Measurements from ENCODE around the gene C1orf105. TPM values are rescaled to one million over a fixed set of nuclear protein-coding genes. Genes with fewer than 3 reads are reported as not detected.

The C1orf105 gene
- total and polyA plus RNA-seq, 10 donors: not detected

DNA sequence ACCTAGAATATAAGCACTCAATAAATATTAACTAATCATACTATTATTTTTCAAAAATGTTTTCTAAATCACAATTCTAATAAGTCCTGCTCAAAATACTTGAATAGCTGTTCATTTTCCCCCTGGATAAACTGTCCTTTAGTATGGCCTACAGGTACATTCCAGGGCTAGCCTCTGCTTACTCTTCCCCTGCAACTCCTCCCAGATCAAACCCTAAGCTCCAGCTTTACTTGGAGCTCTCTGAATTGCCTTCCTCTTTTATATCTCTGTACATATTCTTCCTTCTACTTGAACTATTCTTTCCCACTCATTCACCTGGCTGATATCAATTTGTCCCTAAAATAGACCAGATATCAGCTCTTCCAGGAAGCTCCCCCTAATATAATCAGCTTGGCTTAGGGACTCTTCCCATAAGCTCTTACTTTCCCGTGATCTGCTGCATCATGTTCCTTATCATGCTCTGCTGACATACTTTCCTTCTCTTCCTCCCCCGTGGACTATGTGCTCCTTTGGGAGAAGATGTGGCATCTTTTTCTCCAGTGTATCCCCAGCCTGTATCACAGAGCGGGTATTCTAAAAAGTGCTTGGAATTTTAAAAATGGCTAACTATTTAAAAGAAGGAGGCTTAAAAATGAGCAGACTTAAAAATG is 66.4 kb downstream of the C1orf105 start:
- Histone ChIP-seq H3K9me3 (no peaks in the 10 kb centered on the region), H3K4me3 (no peak overlapping the region), H3K27ac (no peak overlapping the region), H3K4me1 (no peaks in the 10 kb centered on the region), H3K27me3 (replicated peaks in 1 of 7) (no peaks in the 10 kb centered on the region), H3K36me3 (no peaks in the 10 kb centered on the region)
- TF ChIP-seq, protein P1, sequence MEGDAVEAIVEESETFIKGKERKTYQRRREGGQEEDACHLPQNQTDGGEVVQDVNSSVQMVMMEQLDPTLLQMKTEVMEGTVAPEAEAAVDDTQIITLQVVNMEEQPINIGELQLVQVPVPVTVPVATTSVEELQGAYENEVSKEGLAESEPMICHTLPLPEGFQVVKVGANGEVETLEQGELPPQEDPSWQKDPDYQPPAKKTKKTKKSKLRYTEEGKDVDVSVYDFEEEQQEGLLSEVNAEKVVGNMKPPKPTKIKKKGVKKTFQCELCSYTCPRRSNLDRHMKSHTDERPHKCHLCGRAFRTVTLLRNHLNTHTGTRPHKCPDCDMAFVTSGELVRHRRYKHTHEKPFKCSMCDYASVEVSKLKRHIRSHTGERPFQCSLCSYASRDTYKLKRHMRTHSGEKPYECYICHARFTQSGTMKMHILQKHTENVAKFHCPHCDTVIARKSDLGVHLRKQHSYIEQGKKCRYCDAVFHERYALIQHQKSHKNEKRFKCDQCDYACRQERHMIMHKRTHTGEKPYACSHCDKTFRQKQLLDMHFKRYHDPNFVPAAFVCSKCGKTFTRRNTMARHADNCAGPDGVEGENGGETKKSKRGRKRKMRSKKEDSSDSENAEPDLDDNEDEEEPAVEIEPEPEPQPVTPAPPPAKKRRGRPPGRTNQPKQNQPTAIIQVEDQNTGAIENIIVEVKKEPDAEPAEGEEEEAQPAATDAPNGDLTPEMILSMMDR (IDR thresholded peaks at IDR 0.05 in 8 of 11, conservative IDR thresholded peaks at IDR 0.05 in 3 of 11): no peak
- TF ChIP-seq POLR2A (IDR thresholded peaks at IDR 0.05): no peak
- no peak for TF ChIP-seq POLR2AphosphoS5 (IDR thresholded peaks at IDR 0.05)
- no peak for DNase-seq
- 52 to 66% (median 58%) methylated on average over 3 of the region's 3 CpGs for WGBS, 5 donors
- intact Hi-C loops (cut with DNase I; ENCODE audit: low total_unique reads): no loop called here

DNA sequence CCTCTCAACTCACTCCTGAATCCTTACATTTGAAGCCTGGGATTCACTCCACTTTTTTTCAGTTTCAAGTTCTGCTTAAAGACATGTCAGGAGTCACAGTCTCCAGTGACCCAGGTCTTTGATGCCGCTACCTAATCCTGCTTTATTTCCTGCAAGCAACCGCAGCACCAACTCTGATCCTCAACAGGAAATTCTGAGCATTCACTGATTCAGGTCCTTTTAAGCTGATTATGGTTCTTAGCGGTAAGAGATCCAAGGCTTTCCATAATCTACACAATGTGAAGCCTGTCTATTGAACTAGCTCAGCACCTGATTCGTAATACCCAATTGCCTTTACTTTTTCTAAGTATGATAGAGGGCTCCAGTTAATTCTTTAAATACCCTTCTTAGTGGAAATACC is 67.1 kb downstream of the C1orf105 start:
- Histone ChIP-seq H3K4me3 (no peak overlapping the region), H3K4me1 (no peaks in the 10 kb centered on the region), H3K36me3 (no peaks in the 10 kb centered on the region), H3K27me3 (replicated peaks in 1 of 7) (no peaks in the 10 kb centered on the region), H3K9me3 (no peaks in the 10 kb centered on the region), H3K27ac (no peak overlapping the region)
- no peak for DNase-seq
- intact Hi-C loops (cut with DNase I; ENCODE audit: low total_unique reads): no loop called here
- 44 to 48% (median 45%) methylated on average over 4 of the region's 4 CpGs for WGBS, 5 donors
- TF ChIP-seq POLR2A (IDR thresholded peaks at IDR 0.05) (no peak), POLR2AphosphoS5 (IDR thresholded peaks at IDR 0.05) (no peak)
- TF ChIP-seq, protein P1 (IDR thresholded peaks at IDR 0.05 in 8 of 11, conservative IDR thresholded peaks at IDR 0.05 in 3 of 11): no peak

DNA sequence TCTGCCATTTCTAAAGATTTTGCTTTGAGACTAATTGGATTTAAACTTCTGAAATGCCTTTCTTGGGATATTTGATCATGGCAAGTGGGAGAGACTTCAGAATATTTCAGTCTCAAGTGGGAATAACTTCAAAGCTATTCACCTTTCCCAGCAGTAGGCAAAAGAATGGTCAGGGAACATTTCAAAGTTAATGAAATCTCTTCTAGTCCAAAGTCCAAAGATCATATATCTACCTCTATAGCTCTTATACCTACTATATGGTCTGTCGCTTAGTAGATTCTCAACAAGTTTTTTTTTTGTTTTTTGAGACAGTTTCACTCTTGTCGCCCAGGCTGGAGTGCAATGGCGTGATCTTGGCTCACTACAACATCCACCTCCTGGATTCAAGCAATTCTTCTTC is 67.9 kb downstream of the C1orf105 start:
- TF ChIP-seq, protein P1 (IDR thresholded peaks at IDR 0.05 in 8 of 11, conservative IDR thresholded peaks at IDR 0.05 in 3 of 11): no peak
- TF ChIP-seq POLR2AphosphoS5 (IDR thresholded peaks at IDR 0.05): no peak
- no peak for TF ChIP-seq POLR2A (IDR thresholded peaks at IDR 0.05)
- no peak overlapping the region for H3K4me3 ChIP-seq
- no peaks in the 10 kb centered on the region for H3K9me3 ChIP-seq
- intact Hi-C loops (cut with DNase I; ENCODE audit: low total_unique reads): no loop called here
- no peaks in the 10 kb centered on the region for H3K27me3 ChIP-seq (replicated peaks in 1 of 7)
- DNase-seq: no peak
- WGBS, 5 donors: 93 to 98% (median 95%) methylated on average over 3 of the region's 3 CpGs
- no peak overlapping the region for H3K27ac ChIP-seq
- no peaks in the 10 kb centered on the region for H3K4me1 ChIP-seq
- no peaks in the 10 kb centered on the region for H3K36me3 ChIP-seq

DNA sequence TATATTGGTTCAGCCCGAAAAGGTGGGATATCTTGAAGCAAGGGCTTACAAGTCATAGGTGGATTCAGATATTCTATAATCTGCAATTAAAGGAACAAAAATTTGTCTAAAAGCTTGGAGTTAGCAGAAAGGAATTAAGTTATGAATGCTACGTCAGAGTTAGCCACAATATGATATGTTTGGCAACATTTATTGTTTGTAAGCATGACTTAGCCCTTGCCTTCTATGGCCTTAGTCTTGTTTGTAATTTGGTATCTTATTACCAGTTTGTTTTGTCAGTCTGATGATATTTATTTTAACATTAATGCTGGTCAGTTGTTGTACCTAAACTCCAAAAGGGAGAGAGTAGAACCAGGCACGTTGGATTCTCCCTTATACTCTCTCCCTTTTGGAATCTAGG is 69.4 kb downstream of the C1orf105 start:
- H3K4me1 ChIP-seq: no peaks in the 10 kb centered on the region
- no peaks in the 10 kb centered on the region for H3K27me3 ChIP-seq (replicated peaks in 1 of 7)
- DNase-seq: no peak
- no peak overlapping the region for H3K4me3 ChIP-seq
- H3K36me3 ChIP-seq: no peaks in the 10 kb centered on the region
- WGBS, 5 donors: 80 to 97% (median 83%) methylated on average over 3 of the region's 3 CpGs
- no peaks in the 10 kb centered on the region for H3K9me3 ChIP-seq
- no peak overlapping the region for H3K27ac ChIP-seq
- intact Hi-C loops (cut with DNase I; ENCODE audit: low total_unique reads): no loop called here
- TF ChIP-seq POLR2AphosphoS5 (IDR thresholded peaks at IDR 0.05) (no peak), POLR2A (IDR thresholded peaks at IDR 0.05) (no peak)
- TF ChIP-seq, protein P1 (IDR thresholded peaks at IDR 0.05 in 8 of 11, conservative IDR thresholded peaks at IDR 0.05 in 3 of 11): no peak

Measured in spleen (tissue), 11 donors.